Esophagus (tissue), 2 donors: ENCODE measurements around the gene CX3CL1. TPM values are rescaled to one million over a fixed set of nuclear protein-coding genes. Genes with fewer than 3 reads are reported as not detected.
A peak's percentile ranks its signal among the peaks of the same experiment; 100 is the strongest.

ENCODE experiments used
- H3K27ac ChIP-seq, 2 donors: one replicate each; pipeline ENCODE4 v1.5.1; 2013; ENCODE audit warnings: low read depth in 2 of 2, mild to moderate bottlenecking in 2 of 2, inconsistent platforms in 1 of 2, low read length in 1 of 2, moderate library complexity in 1 of 2
- H3K27me3 ChIP-seq, 2 donors: one replicate each; pipeline ENCODE4 v1.6.1; 2013; ENCODE audit warnings: low read length in 2 of 2, control low read depth in 1 of 2, mild to moderate bottlenecking in 1 of 2; ENCODE audit not compliant: insufficient read depth in 2 of 2, control insufficient read depth in 1 of 2
- H3K36me3 ChIP-seq, 2 donors: one replicate each; pipeline ENCODE4 v1.6.1; 2013; ENCODE audit warnings: low read length in 1 of 2; ENCODE audit not compliant: control insufficient read depth in 2 of 2, insufficient read depth in 2 of 2
- H3K4me1 ChIP-seq, 2 donors: one replicate each; pipeline ENCODE4 v1.6.1; 2013; ENCODE audit warnings: low read length in 1 of 2; ENCODE audit not compliant: control insufficient read depth in 2 of 2, insufficient read depth in 2 of 2
- H3K4me3 ChIP-seq, 2 donors: one replicate each; pipeline ENCODE4 v1.5.1; 2013; ENCODE audit warnings: low read length in 2 of 2, mild to moderate bottlenecking in 2 of 2, low read depth in 1 of 2, moderate library complexity in 1 of 2
- H3K9me3 ChIP-seq, 2 donors: one replicate each; pipeline ENCODE4 v1.6.1; 2013; ENCODE audit warnings: mild to moderate bottlenecking in 2 of 2, low read depth in 1 of 2, low read length in 1 of 2, moderate library complexity in 1 of 2; ENCODE audit not compliant: control insufficient read depth in 2 of 2, insufficient read depth in 1 of 2
- WGBS, 2 donors: extraction: QIAGEN DNeasy Blood & Tissue Kit; methylation state at CpG; one replicate each; pipeline ENCODE4 v1.1.7; 2013; 5-methylcytosine and 5-hydroxymethylcytosine counted together
- polyA plus RNA-seq, 2 donors: library from polyadenylated mRNA; stranded (reverse); fragments of 200-250 nt; gene quantifications; one replicate each; pipeline ENCODE4 v1.2.3, GENCODE V29; 2013
- donor health status: healthy with polysubstance abuse.
- donor health status: Bipolar disorder and iron deficiency.

Gene CX3CL1
- polyA plus RNA-seq, 2 donors: 5.0 to 5.9 TPM

GRCh38 chr16:57380671-57381462, 8.6 kb downstream of the CX3CL1 start:
- peaks cover 0 to 8% of the 10 kb centered on the region in 2 donors for H3K36me3 ChIP-seq
- WGBS, 2 donors: 51 to 52% methylated on average over 8 of the region's 8 CpGs
- no peak overlapping the region for H3K4me3 ChIP-seq
- no peaks in the 10 kb centered on the region for H3K27me3 ChIP-seq
- H3K4me1 ChIP-seq: peaks cover 4 to 17% of the 10 kb centered on the region in 2 donors
- H3K9me3 ChIP-seq: no peaks in the 10 kb centered on the region
- peak overlapping the region in 1 of 2 donors; percentile 21 for H3K27ac ChIP-seq

GRCh38 chr16:57381791-57382534, 9.7 kb downstream of the CX3CL1 start:
- Histone ChIP-seq H3K4me1 (peaks cover 4 to 19% of the 10 kb centered on the region in 2 donors), H3K4me3 (no peak overlapping the region), H3K27me3 (no peaks in the 10 kb centered on the region), H3K36me3 (peaks cover 0 to 8% of the 10 kb centered on the region in 2 donors), H3K27ac (peak overlapping the region in 1 of 2 donors; percentile 15), H3K9me3 (no peaks in the 10 kb centered on the region)
- 90 to 91% methylated on average over 35 of the region's 35 CpGs for WGBS, 2 donors

GRCh38 chr16:57382535-57383275, 10.4 kb downstream of the CX3CL1 start:
- H3K27ac ChIP-seq: no peak overlapping the region
- no peak overlapping the region for H3K4me3 ChIP-seq
- peaks cover 0 to 8% of the 10 kb centered on the region in 2 donors for H3K36me3 ChIP-seq
- peaks cover 6 to 14% of the 10 kb centered on the region in 2 donors for H3K4me1 ChIP-seq
- 84 to 88% methylated on average over 16 of the region's 16 CpGs for WGBS, 2 donors
- no peaks in the 10 kb centered on the region for H3K9me3 ChIP-seq
- no peaks in the 10 kb centered on the region for H3K27me3 ChIP-seq

- no peak overlapping the region for H3K4me3 ChIP-seq
- H3K27me3 ChIP-seq: no peaks in the 10 kb centered on the region
- peaks cover 6 to 18% of the 10 kb centered on the region in 2 donors for H3K4me1 ChIP-seq
- H3K27ac ChIP-seq: peak overlapping the region in 1 of 2 donors; percentile 13
- no peaks in the 10 kb centered on the region for H3K9me3 ChIP-seq
- WGBS, 2 donors: 53 to 54% methylated on average over 8 of the region's 8 CpGs
- H3K36me3 ChIP-seq: peaks cover 0 to 8% of the 10 kb centered on the region in 2 donors
Measured at GRCh38 chr16:57383276-57384247, 11.3 kb downstream of the CX3CL1 start.

- Histone ChIP-seq H3K9me3 (no peaks in the 10 kb centered on the region), H3K27ac (peak overlapping the region in 1 of 2 donors; percentile 13)
- 51 to 62% methylated on average over 11 of the region's 11 CpGs for WGBS, 2 donors
Measured at GRCh38 chr16:57384248-57385070, 12.2 kb downstream of the CX3CL1 start.

GRCh38 chr16:57385083-57385482, 12.8 kb downstream of the CX3CL1 start:
- Histone ChIP-seq H3K27me3 (no peaks in the 10 kb centered on the region), H3K4me1 (peaks cover 6 to 18% of the 10 kb centered on the region in 2 donors), H3K4me3 (no peak overlapping the region), H3K27ac (no peak overlapping the region), H3K9me3 (no peaks in the 10 kb centered on the region), H3K36me3 (peaks cover 0 to 8% of the 10 kb centered on the region in 2 donors)
- WGBS, 2 donors: 79 to 87% methylated on average over 5 of the region's 5 CpGs

More at GRCh38 chr16:57384248-57385070, 12.2 kb downstream of the CX3CL1 start:
- Histone ChIP-seq H3K4me1 (peaks cover 6 to 18% of the 10 kb centered on the region in 2 donors), H3K27me3 (no peaks in the 10 kb centered on the region), H3K36me3 (peaks cover 0 to 8% of the 10 kb centered on the region in 2 donors), H3K4me3 (no peak overlapping the region)

- Histone ChIP-seq H3K4me3 (no peak overlapping the region), H3K4me1 (peaks cover 6 to 15% of the 10 kb centered on the region in 2 donors), H3K27ac (no peak overlapping the region), H3K27me3 (no peaks in the 10 kb centered on the region), H3K9me3 (no peaks in the 10 kb centered on the region), H3K36me3 (peaks cover 0 to 8% of the 10 kb centered on the region in 2 donors)
- 80 to 87% methylated on average over 5 of the region's 5 CpGs for WGBS, 2 donors
Measured at GRCh38 chr16:57386381-57386951, 14.2 kb downstream of the CX3CL1 start.
